Ishikawa (cell line): ENCODE data around the gene NUP214.

Experiments
- CEBPB ChIP-seq: IDR thresholded peaks from 2 replicates; pipeline ENCODE4 v1.6.1; 2012
- CREB1 ChIP-seq: IDR thresholded peaks from 2 replicates; pipeline ENCODE4 v1.6.1; 2012; ENCODE audit warnings: low read depth
- EGR1 ChIP-seq: IDR thresholded peaks from 2 replicates; pipeline ENCODE4 v1.6.1; 2012
- EP300 ChIP-seq: IDR thresholded peaks from 2 replicates; pipeline ENCODE4 v1.6.1; 2012; ENCODE audit warnings: borderline replicate concordance
- FOXM1 ChIP-seq: IDR thresholded peaks from 2 replicates; pipeline ENCODE4 v1.6.1; 2012; ENCODE audit warnings: low read depth, borderline replicate concordance
- NFIC ChIP-seq: IDR thresholded peaks from 2 replicates; pipeline ENCODE4 v1.6.1; 2012
- RAD21 ChIP-seq: IDR thresholded peaks from 2 replicates; pipeline ENCODE4 v1.6.1; 2012; ENCODE audit warnings: low read depth
- TAF1 ChIP-seq: IDR thresholded peaks from 2 replicates; pipeline ENCODE4 v1.6.1; 2012; ENCODE audit warnings: low read depth, mild to moderate bottlenecking
- TCF12 ChIP-seq: IDR thresholded peaks from 2 replicates; pipeline ENCODE4 v1.6.1; 2012; ENCODE audit warnings: low read depth
- TEAD4 ChIP-seq: IDR thresholded peaks from 2 replicates; pipeline ENCODE4 v1.6.1; 2012
- YY1 ChIP-seq: IDR thresholded peaks from 2 replicates; pipeline ENCODE4 v1.6.1; 2012; ENCODE audit warnings: low read depth
- ZBTB7A ChIP-seq: IDR thresholded peaks from 2 replicates; pipeline ENCODE4 v1.6.1; 2012; ENCODE audit warnings: low read depth
- TF ChIP-seq, protein P1 (sequence below): IDR thresholded peaks from 2 replicates; pipeline ENCODE4 v1.6.1; 2012
- TF ChIP-seq, protein P2 (sequence below): IDR thresholded peaks from 2 replicates; pipeline ENCODE4 v1.6.1; 2012
- TF ChIP-seq, protein P3 (sequence below): IDR thresholded peaks from 2 replicates; pipeline ENCODE4 v1.6.1; 2012; ENCODE audit warnings: low read depth, mild to moderate bottlenecking

The NUP214 gene

DNA sequence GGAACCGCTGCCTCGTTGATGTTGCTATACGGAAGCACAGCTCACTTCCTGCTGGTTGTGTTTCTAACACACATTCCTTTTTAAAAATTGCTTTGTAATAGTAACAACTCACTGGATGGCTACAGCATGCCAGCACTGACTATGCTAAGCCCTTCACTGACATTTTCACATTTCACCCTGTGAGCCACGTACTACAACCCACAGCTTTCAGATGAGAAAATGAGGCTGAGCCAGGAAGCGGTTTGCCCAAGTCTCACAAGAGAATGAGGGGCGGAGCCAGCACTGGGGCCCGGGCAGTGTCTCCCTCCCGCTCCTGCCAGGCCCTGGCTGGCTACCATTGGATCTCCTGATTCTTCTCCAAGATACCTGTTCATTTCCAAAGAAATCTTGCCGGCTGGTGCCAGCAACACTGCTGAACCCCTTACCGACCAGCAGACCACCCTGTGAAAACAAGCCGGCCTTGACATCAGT, 112.6 kb downstream of the NUP214 start:
- no peak for TF ChIP-seq TEAD4
- TF ChIP-seq TCF12 = no peak
- no peak for TF ChIP-seq NFIC
- TF ChIP-seq, protein P1, sequence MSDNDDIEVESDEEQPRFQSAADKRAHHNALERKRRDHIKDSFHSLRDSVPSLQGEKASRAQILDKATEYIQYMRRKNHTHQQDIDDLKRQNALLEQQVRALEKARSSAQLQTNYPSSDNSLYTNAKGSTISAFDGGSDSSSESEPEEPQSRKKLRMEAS = no peak; the same call in 1 of the 2 replicates
- no peak for TF ChIP-seq CEBPB
- no peak for TF ChIP-seq ZBTB7A
- no peak for TF ChIP-seq RAD21
- TF ChIP-seq CREB1 = no peak
- no peak for TF ChIP-seq YY1
- TF ChIP-seq, protein P2, sequence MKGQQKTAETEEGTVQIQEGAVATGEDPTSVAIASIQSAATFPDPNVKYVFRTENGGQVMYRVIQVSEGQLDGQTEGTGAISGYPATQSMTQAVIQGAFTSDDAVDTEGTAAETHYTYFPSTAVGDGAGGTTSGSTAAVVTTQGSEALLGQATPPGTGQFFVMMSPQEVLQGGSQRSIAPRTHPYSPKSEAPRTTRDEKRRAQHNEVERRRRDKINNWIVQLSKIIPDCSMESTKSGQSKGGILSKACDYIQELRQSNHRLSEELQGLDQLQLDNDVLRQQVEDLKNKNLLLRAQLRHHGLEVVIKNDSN = no peak
- no peak for TF ChIP-seq EGR1
- TF ChIP-seq, protein P3, sequence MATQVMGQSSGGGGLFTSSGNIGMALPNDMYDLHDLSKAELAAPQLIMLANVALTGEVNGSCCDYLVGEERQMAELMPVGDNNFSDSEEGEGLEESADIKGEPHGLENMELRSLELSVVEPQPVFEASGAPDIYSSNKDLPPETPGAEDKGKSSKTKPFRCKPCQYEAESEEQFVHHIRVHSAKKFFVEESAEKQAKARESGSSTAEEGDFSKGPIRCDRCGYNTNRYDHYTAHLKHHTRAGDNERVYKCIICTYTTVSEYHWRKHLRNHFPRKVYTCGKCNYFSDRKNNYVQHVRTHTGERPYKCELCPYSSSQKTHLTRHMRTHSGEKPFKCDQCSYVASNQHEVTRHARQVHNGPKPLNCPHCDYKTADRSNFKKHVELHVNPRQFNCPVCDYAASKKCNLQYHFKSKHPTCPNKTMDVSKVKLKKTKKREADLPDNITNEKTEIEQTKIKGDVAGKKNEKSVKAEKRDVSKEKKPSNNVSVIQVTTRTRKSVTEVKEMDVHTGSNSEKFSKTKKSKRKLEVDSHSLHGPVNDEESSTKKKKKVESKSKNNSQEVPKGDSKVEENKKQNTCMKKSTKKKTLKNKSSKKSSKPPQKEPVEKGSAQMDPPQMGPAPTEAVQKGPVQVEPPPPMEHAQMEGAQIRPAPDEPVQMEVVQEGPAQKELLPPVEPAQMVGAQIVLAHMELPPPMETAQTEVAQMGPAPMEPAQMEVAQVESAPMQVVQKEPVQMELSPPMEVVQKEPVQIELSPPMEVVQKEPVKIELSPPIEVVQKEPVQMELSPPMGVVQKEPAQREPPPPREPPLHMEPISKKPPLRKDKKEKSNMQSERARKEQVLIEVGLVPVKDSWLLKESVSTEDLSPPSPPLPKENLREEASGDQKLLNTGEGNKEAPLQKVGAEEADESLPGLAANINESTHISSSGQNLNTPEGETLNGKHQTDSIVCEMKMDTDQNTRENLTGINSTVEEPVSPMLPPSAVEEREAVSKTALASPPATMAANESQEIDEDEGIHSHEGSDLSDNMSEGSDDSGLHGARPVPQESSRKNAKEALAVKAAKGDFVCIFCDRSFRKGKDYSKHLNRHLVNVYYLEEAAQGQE = no peak
- TF ChIP-seq EP300 = no peak
- no peak for TF ChIP-seq FOXM1

GRCh38 chr9:131238402-131239021, 113.1 kb downstream of the NUP214 start:
- no peak for TF ChIP-seq NFIC

DNA sequence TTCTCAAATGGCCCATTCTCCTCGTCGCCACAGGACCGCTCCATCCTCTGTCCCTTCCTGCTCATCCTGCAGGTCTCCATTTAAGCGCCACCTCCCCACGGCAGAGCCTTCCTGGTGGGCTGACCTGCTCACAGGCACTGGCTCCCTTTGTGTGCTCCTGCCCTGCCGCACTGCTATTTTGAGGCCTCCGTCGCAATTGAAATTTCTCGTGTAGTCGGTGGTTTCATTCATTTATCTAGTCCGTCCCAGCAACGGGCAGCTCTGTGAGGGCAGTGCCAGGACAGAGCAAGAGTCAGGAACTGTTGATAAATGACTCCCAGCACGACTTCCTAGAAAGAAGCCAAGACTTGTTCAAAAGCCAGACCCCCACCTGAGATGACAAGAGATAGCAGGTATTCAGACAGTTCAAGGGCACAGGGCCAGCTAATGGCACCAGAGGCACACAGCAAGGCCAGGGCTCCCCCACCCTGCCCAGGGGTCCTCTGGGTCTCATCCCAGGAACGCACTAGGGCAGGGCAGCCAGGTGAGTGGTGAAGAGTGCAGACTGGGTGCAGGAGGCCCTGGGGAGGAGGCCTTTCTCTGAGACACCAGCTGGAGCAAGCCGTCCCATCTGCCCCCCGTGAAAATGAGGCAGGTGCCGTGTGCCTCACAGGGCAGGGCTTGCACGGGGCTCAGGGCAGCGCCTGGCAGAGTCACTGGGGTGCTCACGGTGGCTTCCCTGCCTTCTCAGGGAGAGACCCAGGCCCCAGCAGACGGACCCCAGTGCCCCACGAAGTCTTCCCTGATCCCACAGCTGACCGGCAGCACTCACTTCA, 114.0 kb downstream of the NUP214 start:
- TF ChIP-seq ZBTB7A (no peak), CEBPB (no peak), NFIC (no peak), YY1 (no peak)
- TF ChIP-seq, protein P3 = no peak

DNA sequence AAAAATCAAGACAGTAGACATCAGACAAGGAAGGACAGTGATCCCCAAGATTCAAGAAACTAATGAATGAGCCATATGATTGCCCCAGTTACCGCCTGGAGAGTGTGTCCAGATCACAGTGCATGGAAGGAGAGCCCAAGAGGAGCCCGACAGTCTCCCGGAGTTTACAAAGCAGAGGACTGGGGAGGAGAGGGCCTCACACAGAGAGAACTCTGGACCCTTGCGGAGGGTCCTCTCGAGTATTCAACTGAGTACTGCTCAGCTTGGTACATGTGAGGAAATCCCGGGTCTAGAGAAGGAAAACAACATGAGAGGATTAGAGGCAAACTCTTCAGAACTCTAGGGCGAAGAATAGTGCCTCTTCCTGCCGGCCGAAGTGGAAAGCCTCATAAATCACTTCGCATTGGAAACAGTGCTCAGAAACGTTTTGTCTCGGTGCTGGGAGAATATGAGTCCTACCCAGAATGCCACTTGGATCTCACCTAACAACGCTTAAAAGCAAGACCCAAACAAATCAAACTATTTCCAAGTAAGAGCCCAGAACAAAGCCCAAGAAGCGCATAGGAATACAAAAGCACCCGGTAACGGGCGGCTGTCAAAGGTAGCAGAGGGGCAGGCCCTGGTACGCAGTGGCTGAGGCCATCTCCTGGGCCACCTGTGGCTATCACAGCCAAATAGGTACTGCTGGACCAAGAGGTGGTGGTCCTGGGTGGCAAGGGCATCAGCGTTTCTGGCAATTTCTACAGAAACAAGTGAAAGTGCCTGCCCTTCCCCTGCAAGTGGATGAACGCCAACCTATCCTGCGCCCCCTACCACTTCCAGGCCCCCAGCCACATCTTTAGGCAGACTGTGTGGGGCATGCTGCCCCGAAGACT, 114.9 kb downstream of the NUP214 start:
- TF ChIP-seq, protein P2 = no peak
- TF ChIP-seq NFIC = no peak

DNA sequence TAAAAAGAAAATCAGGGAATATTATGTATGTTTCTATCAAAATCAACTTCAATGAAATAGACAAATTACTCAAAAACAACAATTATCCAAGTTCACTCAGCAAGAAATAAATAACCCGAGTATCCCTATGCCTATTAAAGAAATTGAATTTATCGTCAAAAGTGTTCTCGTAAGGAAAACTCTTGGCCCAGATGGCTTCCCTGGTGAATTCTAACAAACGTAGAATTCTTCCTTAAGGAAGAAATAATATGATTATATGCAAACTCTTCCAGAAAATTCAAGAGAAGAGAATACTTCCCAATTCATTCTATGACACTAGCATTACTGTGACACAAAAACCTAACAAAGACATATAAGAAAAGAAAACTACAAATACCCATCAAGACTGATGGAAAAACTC, 121.2 kb downstream of the NUP214 start:
- TF ChIP-seq YY1 (no peak), CEBPB (no peak), TCF12 (no peak), FOXM1 (no peak), RAD21 (no peak), ZBTB7A (no peak), TAF1 (no peak)
- TF ChIP-seq, protein P1 = no peak
- TF ChIP-seq, protein P3 = no peak
